Activated gamma-delta T cell (primary cell): ENCODE results near the gene GNAT1.

Experiments
- DNase-seq: peaks from one replicate; lab custom pipeline; 2025; lab: John Stamatoyannopoulos, UW

The GNAT1 gene

DNA sequence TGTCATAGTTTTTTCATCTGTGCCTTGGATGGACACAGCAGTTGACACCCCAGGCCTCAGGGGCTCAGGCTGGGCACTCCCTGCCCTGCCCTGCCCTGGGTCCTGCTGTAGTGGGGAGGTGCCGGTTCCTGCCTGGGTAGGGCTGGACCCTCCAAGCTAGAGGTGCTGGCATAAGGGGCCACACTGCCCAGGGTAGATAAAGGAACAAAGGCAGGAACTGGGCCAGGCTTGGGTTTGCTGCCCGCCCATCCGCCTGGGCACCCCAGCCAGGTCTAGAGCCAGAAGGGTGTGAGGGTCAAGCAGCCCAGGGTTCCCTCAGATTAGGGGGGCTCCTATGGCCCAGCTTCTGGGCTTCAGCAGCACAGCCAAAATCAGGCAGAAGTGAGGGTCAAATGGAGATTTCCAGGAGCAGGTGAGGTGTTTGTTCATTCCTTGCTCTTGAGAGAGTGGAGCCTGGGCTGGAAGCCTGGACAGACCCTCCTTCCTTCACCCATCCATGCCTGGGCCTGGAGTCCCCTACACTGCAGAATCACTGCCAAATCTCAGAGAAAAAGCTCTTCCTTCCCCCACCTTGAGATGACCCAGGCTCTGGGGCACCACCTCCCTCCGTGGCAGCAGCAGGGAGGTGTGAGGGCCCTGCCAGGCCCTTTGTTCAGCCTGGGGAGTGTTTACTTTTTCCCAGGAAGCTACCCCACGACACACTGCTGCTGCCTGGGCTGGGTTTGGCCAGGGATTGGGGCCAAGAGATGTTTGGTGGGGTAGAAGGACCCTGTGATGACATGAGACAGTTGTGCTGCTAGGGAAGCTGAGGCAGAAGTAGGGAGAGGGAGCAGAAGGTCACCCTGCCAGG, 29.2 kb upstream of the GNAT1 start:
- DNase-seq: no peak

DNA sequence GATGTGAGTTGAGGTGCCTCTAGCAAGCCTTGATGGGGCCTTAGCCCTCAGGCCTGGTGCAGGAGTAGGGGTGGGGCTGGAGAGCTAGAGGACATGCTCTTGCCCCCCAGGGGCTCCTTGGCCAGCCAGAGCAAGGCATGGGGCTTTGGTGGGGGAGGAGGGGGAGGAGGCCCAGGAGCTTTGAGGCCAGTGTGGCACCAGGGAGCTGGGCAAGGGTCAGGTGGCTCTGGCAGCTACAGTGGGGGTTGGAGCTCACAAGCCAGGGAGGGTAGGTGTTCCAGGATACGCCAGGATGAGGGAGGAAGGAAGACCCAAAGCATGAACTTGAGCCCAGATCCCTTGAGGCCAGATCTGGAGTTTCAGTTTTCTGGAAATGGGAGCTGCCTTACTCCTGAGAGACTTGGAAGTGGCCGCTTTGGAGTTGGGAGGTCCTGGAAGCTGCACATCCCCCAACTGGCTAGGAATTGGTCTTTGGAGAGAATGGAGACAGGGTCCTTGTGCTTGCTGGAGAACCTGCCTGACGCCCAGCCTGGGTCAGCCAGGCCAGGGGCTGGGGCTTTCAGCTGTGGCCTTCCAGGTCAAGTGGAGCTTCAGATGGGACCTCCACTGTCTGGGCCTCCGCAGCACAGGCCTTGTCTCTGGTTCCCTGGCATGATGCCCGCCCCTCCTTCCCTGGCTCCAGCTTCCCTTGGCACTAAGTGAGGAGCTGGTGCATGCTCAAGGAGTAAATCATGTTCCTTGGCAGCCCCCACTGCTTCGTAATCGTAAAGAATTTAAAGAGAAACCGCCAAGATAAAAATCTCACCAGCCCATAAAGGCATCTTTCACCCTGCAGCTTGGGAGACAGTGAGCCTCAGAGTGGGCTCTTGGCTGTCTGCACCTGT, 27.6 kb upstream of the GNAT1 start:
- DNase-seq: no peak

DNA sequence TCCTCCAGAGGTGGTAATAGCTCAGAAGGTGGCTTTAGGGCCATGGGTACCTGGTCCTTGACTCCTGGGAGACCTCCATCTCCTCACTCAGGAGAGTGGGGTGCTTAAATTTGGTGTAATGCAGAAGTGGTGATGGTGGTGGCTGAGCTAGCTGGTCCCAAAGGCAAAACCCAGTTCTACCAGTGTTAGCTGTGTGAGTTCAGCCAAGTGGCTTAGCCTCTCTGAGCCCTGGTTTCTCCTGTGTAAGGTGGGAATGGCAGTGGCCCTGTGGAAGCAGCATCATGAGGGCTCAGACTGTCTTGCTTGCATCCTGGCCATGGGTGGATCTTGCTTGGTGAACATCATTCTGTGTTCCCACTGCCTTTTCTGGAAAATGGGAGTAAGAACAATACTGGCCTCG, 26.9 kb upstream of the GNAT1 start:
- DNase-seq: no peak

DNA sequence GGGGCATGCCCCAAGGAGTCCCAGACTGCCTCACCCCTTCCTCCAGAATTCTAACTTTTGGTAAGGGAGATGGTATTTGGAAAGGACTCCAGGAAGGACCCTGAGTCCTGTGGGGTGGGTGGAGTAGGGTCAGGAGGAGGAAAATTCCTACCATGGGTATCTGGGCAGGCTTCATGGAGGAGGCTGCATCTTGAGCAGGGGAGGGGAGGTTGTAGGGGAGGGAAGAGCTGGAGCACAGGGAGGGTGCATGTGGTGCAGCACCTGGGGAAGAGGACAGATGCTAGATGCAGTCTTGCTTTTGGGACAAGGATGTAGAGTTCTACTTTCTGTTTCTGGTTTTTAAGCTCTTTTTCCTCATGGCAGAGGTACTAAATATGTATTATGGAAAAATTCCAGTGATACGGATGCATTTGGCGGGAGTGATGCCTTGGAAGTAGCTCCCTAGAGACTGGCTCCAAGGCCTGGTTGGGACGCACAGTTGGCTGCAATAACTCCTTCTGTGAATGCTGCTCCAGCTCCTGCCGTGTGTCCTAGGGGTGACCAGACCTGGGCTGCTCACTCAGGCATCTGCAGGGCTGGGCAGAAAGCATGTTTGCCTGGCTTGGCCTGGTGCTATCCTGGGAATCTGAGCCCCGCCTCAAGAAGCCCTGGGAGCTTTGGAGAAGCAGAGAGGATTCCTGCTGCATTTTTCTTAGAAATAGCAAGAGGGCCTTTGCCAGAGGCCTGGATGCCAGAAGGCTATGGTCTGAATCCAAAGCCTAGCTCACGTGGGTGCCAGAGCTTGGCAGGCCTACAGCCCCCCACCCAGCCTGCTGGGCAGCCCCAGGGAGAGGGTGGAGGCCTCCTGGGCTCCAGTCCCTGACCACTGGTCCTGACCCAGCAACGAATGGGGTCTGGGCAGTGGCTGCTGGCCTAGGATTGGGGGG, 26.2 kb upstream of the GNAT1 start:
- no peak for DNase-seq

DNA sequence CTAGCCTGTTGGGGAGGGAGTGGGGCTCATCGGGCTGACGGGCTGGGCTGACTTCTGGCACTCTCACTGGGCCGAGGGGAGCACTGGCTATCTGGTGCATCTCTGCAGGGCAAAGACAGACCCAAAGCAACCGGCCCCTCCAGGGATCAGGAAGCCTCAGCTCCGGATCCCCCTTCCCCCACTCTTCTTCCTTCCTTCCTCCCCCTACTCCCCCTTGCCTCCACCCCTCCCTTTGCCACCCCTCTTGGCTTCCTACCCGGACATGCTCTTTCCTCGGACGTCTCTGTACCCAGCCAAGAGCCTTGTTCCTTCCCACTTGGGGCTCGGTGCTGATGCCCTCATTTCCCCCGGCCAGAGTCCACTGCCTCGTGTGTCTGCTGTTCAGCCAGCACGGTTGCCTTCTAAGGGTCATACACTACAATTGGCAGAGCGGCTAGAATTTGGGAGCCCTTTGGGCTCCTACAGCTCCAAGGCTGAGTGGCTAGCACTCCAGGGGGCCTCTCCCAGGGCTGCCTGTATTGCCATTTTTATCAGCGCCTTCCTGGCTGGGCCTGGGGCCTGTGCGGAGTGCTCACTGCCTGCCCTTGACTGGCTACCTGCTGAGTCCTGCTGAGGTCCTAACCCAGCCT, 25.4 kb upstream of the GNAT1 start:
- DNase-seq: no peak

DNA sequence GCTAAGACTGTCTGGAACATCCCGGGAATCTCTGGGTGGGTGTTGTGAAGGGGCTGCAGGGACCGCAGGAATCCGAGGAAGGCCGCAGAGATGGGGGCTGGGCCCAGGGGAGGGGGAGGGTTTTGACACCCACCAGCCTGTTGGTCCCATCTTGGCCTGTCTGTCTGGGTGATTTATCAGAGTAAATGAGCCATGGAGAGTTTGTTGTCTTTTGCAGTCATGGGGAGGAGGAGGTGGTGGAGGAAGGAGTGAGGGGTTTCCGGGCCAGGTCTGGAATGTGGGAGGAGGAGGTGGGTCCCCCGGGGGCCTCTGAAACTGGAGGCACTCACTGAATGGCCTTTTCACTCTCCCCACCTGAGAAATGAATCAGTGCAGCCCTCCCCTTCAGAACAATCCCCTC, 24.8 kb upstream of the GNAT1 start:
- DNase-seq: no peak

DNA sequence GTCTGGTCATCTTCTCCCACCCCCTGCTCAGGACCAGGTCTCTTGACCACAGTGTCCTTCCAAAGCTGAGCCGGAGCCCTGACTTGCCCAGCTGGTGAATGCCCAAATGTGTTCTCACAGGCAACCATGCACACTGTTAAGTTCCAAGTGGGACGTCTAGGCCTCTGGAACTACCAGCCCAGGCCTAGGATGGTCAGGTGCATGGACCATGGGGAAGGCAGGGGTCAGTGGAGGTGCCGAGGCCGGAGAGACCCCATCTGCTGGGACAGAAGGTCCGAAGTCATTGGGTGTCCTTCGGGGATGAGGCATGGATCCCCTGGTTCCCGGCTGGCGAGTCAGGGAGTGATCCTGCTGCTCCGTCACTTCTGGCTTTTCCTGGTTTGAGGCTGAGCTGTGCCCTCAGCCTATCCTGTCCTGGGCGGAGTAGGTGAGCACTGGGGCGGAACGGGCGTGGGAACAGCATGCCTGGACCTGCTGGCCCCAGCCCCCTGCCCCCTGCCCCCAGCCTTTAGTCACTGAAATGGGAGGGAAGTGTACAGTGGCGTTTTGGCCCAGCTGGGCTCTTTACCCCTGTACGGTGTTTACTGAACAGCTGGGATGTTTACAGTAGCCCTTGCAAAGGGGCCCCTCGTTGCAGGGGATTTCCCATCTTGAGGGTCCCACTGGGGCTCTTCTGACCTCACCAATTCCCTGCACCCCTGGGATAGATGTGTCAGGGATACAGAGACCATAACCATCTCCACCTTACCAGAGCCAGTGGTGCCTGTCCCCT, 24.2 kb upstream of the GNAT1 start:
- no peak for DNase-seq

DNA sequence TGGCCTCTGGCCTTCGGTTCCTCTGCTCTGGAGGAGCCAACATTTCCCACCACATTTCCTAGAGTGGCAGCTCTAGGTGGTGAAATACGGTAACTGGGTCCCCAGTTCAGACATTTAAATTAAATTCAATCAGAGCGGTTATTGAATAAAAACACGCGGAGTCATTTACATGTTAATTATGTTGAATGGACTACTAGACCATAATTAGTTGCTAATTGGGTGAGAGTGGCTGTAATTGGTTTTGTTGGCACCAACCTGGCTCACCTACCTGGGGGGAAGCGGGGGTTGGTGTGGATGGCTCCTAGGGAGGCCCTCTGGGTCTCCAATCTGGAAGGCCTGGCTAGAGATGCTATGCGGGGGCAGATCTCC, 23.6 kb upstream of the GNAT1 start:
- no peak for DNase-seq

DNA sequence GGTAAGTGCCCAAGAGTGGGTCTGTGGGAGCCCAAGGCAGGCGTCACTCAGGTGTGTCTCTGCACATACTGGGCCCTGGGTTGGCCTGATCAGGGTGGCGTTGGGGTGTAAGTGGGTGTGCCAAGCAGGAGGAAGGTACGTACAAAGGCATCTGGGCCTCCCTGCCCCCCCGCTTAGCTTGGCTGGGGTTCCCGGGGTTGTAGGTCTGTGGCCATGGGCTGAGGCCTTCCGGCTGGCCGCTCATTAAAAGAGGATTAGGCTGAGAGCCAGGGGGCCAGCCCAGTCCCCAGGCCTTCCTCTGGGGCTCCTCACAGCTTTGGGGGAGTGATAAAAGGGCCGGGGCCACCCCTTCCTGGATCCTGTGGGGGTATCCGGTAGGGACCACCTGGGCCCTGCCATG, 23.0 kb upstream of the GNAT1 start:
- no peak for DNase-seq

DNA sequence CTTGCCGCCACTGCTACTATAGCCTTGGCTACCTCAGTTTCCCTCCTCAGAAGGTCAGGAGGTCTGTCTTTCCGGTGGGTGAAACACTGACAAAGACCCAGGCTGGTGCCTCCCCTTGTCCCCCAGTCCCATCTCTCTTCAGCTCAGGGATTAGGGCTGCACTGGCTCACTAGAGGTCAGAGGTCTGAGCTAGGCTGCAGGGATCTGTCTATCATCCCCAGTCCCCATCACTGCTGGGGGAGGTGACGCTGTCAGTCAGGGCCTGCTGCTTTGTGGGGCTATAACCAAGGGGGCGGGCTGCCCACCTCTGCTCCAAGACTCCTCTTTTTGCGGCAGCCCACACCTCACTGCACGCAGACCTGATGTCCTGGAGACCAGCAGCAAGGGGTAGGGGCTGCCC, 22.6 kb upstream of the GNAT1 start:
- no peak for DNase-seq

DNA sequence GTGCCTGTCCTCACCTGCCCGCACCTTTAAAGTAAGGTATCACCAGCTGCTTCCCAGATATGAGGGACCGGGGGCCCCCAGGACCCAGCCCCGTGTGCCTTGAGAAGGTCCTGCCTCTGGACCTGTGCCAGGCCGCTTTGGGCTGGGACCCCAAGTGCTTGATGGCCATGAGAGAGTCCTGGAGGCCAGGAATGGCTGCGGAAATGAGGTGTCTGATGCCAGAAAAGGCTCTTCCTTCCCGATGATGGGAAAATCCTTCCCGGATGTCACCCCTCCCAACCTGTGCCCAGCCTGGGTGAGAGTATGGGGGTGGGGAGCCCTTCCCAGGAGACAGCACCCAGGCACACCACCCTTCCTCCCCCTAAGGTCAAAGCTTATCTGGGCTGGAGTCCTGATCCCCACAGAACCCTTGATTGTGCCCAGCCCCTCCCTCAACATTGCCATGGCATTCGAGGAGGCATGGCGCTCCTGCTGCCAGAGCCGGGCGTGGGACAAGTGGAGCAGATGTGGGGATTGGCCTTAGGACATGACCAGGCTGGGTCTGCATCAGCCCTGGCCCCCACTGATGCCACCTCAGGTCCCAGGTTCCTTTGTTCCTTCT, 22.1 kb upstream of the GNAT1 start:
- DNase-seq: no peak

DNA sequence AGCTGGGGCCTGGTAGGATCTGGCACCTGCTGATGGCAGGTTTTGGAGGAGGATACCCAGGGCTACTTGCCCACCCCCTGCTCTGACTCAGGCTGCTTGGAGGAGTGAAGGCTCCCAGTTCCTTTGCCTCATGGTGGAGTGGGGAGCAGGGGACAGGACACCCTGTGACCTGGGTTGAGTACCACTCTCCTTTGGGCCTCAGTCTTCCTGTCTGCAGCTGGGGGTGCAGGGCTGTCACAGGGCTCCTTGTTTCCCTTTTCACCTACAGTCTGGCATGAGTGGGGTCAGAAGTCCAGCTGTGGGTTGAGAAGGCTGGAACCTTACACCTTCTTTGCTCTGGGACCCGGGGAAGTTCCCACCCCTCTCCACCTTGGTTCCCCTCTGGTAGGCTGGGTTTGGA, 21.6 kb upstream of the GNAT1 start:
- DNase-seq: no peak

DNA sequence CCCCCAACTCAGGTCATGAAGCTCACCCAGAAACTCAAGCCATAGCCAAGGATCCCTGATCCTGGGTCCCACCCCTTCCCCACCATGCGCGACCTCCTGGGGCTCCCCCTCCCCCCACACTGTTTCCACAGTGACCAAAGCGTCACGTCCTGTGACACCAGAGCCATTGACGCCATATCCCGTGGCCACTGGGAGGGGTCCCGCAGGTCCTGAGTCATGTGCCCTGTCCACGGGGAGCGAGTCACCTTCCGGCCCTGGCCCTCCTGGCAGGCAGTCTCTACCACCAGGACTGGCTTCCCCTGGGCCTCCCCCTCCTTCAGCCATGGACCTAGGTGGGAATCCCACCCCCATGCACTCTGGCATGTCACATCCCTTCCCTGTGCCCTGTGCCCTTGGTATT, 20.7 kb upstream of the GNAT1 start:
- no peak for DNase-seq

DNA sequence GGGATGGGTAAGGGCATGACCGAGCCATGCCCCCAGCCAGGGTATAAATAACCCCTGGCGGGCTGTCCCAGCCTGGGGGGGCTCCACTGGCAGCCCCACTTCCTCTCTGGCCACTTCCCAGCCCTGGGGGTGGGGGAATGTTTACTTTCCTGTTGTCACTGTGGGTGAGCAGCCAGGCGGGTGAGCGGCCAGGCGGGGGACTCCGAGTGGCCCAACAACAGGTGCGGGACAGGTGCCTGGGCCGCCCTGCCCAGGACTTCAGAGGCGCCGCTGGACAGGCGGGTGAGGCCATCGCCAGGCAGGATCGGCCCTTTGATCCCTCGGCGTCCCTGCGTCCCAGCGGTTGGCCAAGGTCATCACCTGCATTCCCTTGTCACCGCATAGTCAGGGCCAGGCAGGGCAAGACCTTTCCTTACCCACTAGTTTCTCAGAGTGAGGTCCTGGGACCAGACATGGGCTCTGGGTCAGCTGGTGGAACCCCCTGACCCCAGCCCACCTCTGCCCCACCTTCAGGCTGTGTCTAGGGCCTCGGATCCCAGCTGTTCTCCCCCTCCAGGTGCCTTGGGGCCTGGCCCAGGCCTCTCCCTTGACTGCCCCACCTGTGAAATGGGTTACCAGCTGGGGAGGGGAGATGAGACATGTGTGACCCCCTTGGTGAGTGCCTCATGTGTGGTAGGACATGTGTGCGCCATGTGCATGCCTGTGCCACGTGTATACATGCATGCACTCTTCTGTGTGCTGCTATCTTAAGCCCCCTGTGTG, 19.7 kb upstream of the GNAT1 start:
- DNase-seq: no peak

DNA sequence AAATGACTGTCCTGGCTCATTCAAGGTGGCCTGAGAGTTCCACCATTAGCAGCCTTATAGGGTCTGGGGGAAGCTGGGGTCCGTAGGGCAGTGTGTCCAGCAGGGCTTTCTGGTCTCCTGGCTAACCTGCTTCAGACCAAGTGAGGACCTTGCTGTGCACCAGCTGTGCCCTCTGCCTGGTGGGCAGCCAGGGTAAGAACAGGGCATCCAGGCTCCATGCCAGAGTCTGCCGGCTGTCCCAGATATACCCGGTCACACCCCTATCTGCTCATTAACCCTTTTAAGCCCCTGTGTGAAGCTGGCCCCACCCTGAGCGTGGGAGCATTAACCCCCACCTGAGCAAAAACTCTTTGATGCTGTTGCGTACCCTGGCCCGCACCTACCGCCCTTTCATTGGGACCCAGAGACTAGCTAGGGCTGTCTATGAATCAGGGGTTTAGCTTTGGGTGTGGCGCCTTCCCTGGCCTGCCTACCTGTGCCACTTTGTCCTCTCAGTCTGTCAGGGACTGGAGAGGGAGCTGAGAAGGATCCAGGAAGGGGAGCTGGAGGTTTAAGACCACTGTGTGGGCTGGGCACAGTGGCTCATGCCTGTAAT, 18.7 kb upstream of the GNAT1 start:
- no peak for DNase-seq

DNA sequence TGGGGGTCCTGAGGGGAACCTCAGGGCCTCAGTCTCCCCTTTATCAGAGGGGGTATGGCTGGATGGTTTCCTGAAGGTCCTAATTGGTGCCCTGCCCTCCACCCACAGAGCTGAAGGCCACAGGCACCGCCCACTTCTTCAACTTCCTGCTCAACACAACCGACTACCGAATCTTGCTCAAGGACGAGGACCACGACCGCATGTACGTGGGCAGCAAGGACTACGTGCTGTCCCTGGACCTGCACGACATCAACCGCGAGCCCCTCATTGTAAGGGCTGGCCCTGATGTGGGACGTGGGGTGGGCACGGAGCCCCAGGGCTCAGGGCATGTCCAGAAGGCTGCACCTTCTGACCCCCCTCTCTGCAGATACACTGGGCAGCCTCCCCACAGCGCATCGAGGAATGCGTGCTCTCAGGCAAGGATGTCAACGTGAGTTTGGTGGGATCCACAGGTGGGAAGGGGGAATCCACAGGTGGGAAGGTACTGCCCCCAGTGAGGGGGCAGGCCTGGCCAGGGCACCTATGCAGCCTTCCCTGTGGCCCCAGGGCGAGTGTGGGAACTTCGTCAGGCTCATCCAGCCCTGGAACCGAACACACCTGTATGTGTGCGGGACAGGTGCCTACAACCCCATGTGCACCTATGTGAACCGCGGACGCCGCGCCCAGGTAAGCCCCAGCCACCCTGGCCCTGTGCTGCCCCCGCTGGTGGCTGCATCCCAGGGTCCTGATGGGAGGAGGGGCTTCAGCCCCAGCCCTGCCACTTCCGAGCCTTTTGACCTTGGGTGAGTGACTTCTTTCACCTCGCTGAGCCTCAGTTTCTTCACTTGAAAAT, 17.5 kb upstream of the GNAT1 start:
- DNase-seq: no peak

DNA sequence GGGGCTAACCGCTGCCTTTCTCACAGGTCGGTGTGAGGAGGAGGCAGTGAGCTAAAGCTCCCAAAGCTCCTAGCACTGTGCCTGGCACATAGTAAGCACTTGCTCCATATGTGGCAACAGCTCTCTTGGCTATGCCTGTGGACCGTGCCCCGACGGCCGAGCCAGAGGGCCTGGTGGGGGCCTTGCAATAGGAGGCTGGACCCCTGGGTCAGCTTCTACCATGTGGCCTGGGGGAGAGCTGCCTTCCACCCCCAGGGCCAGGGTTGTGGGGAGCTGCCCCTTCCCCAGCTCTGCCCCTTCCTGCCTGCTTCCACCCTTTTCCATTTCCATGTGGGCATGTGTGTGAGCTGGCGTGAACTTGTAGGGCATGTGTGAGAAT, 16.9 kb upstream of the GNAT1 start:
- DNase-seq: no peak

DNA sequence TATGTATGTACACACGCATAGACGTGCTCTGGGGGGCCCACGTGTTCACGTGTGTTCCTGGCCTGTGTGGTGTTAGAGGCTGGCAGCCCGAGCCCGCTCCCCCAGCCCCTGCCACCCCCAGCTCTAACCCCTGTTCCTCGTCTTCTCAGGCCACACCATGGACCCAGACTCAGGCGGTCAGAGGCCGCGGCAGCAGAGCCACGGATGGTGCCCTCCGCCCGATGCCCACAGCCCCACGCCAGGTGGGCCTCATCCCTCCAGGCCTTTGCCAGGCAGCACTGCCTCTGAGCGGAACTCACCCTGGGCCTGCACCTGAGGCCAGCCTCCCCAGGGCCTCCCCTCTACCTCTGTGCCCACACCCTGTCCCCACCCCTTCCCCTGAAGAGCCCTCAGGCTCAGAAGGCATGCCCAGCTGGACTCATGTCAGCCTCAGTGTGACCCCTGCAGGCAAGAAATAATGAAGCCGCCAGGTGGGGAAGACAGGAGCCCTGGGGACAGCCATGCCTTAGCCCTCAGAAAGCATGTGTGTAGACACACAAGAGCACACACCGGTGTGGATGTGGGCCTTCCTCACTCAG, 16.4 kb upstream of the GNAT1 start:
- DNase-seq: no peak
